ENCODE data around the gene REXO1. TPM values are rescaled to one million over a fixed set of nuclear protein-coding genes. Genes with fewer than 3 reads are reported as not detected.

Gene REXO1
- total and polyA plus RNA-seq, 2 donors (not counting 3 experiments of a cell fraction or from before 2014, with no cell fraction given), result 41.1 to 56.9 TPM

DNA sequence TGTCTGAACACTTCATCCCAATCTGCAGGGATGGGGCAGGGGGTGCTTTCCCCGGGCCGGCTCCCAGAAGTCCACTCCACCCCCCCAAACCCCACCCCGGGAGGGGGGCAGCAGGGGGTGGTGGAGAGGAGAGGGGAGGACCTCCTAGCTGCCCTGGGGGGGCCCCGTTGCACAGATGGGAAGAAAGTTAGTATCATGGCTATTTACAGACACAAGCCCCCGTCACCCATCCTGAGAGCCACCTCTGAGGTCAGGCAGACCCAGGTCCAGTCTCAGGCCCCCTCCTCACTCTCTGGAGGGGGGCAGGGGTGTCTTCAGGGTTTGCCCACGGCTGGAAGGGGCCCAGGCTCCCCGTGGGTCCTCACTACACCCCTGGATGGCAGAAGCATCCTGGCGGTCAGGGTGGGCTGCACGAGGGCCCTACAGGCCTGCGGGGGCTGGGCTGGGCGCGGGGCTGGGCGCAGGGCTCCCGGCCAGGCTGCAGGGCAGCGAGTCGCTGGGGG is 5.8 kb upstream of the REXO1 start:
- H3K4me2 ChIP-seq (ENCODE audit: insufficient read depth, low read length), result no peak overlapping the region
- H3K4me1 ChIP-seq (ENCODE audit: control insufficient read depth, extremely low read depth, insufficient read depth, low read length), result peaks cover 32% of the 10 kb centered on the region
- TF ChIP-seq EZH2 (IDR thresholded peaks at IDR 0.05; ENCODE audit: borderline replicate concordance, low read depth, low read length, severe bottlenecking), result no peak
- TF ChIP-seq, protein P1, sequence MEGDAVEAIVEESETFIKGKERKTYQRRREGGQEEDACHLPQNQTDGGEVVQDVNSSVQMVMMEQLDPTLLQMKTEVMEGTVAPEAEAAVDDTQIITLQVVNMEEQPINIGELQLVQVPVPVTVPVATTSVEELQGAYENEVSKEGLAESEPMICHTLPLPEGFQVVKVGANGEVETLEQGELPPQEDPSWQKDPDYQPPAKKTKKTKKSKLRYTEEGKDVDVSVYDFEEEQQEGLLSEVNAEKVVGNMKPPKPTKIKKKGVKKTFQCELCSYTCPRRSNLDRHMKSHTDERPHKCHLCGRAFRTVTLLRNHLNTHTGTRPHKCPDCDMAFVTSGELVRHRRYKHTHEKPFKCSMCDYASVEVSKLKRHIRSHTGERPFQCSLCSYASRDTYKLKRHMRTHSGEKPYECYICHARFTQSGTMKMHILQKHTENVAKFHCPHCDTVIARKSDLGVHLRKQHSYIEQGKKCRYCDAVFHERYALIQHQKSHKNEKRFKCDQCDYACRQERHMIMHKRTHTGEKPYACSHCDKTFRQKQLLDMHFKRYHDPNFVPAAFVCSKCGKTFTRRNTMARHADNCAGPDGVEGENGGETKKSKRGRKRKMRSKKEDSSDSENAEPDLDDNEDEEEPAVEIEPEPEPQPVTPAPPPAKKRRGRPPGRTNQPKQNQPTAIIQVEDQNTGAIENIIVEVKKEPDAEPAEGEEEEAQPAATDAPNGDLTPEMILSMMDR (IDR thresholded peaks at IDR 0.05; ENCODE audit: extremely low read depth in 1 of 2, insufficient read depth in 1 of 2, low read depth in 1 of 2, low read length in 2 of 2), result no peak
- no peak for TF ChIP-seq JUN (IDR thresholded peaks at IDR 0.05; ENCODE audit: borderline replicate concordance, insufficient read depth, insufficient read length, low read depth)
- no peak for TF ChIP-seq GATA2 (IDR thresholded peaks at IDR 0.05; ENCODE audit: insufficient read depth, insufficient read length, low read depth, low read length)
- TF ChIP-seq POLR2AphosphoS5 (IDR thresholded peaks at IDR 0.05; ENCODE audit: insufficient read depth, low read depth, low read length), result no peak
- TF ChIP-seq POLR2A (IDR thresholded peaks at IDR 0.05; ENCODE audit: low read depth, low read length), result no peak
- no peak for TF ChIP-seq MAX (IDR thresholded peaks at IDR 0.05; ENCODE audit: insufficient read depth, insufficient read length)
- no peak for TF ChIP-seq MYC (IDR thresholded peaks at IDR 0.05; ENCODE audit: low read depth, low read length)
- no peak for TF ChIP-seq FOS (IDR thresholded peaks at IDR 0.05; ENCODE audit: borderline replicate concordance, insufficient read depth, low read length)
- no peaks in the 10 kb centered on the region for H3K36me3 ChIP-seq (ENCODE audit: control insufficient read depth in 2 of 2, extremely low read depth in 1 of 2, insufficient read depth in 2 of 2, low read length in 2 of 2)
- H3K9me3 ChIP-seq (replicated peaks; ENCODE audit: control insufficient read depth, insufficient read depth, low read length), result no peaks in the 10 kb centered on the region
- ChIA-PET CTCF (interaction anchor here (0.9 to 1.8 kb wide), 5 partner anchors 13 to 28 kb away, joined by 3 to 8 read pairs (median 3); no protein-coding TSS in a partner anchor), POLR2A (no interaction called here)
- no peaks in the 10 kb centered on the region for H3K27me3 ChIP-seq (ENCODE audit: control insufficient read depth in 2 of 2, insufficient read depth in 2 of 2, low read length in 2 of 2)
- FAIRE-seq, result no peak
- no peak overlapping the region for H3K9ac ChIP-seq (replicated peaks; ENCODE audit: extremely low read depth, insufficient read depth, low read length)
- dilution Hi-C loops (cut with MboI; ENCODE audit: extremely low pct_ligation_motif_present, low sequenced_read_pairs) (no loop called here), intact Hi-C loops (cut with micrococcal nuclease) (no loop called here)
- DNase-seq (ENCODE audit: low read depth, low spot score), result no peak
- no peaks in the 10 kb centered on the region for H3K9me1 ChIP-seq (replicated peaks; ENCODE audit: control insufficient read depth, extremely low read depth, insufficient read depth, low read length)
- H2AFZ ChIP-seq (ENCODE audit: low read depth, low read length), result no peak overlapping the region
- peaks cover 55% of the 10 kb centered on the region for H3K79me2 ChIP-seq (ENCODE audit: control insufficient read depth, insufficient read depth, low read length)
- TSS peak; percentile 53 for BruUV-seq (replicated peaks)
- no peak overlapping the region for H3K4me3 ChIP-seq (replicated peaks in 1 of 3; ENCODE audit: insufficient read depth in 1 of 3, low read depth in 1 of 3, low read length in 3 of 3)
- H3K27ac ChIP-seq (ENCODE audit: insufficient read depth, low read depth, low read length), result no peak overlapping the region
- H4K20me1 ChIP-seq (replicated peaks; ENCODE audit: control insufficient read depth, extremely low read depth, insufficient read depth, low read length), result no peaks in the 10 kb centered on the region

All from endothelial cell of umbilical vein (primary cell).